Duodenal mucosa (tissue), 2 donors: ENCODE results near the gene KPNA3.

Experiments used
- H3K27ac ChIP-seq: one replicate; pipeline ENCODE4 v1.7.0; 2013; ENCODE audit warnings: low read depth, low read length
- H3K27me3 ChIP-seq, 2 donors: one replicate each; pipeline ENCODE4 v1.7.0; 2013; ENCODE audit warnings: low read length in 2 of 2, control low read depth in 1 of 2; ENCODE audit not compliant: insufficient read depth in 2 of 2, control insufficient read depth in 1 of 2
- H3K36me3 ChIP-seq, 2 donors: one replicate each; pipeline ENCODE4 v1.7.0; 2013; ENCODE audit warnings: low read length in 2 of 2, control low read depth in 1 of 2; ENCODE audit not compliant: insufficient read depth in 2 of 2, control insufficient read depth in 1 of 2
- H3K4me1 ChIP-seq, 2 donors: one replicate each; pipeline ENCODE4 v1.7.0; 2013; ENCODE audit warnings: low read length in 2 of 2, control low read depth in 1 of 2; ENCODE audit not compliant: insufficient read depth in 2 of 2, control insufficient read depth in 1 of 2
- H3K4me3 ChIP-seq, 2 donors: one replicate each; pipeline ENCODE4 v1.7.0; 2013; ENCODE audit warnings: low read length in 2 of 2, low read depth in 1 of 2
- H3K9ac ChIP-seq, 2 donors: one replicate each; pipeline ENCODE4 v1.7.0; 2013; ENCODE audit warnings: low read length in 2 of 2, low read depth in 1 of 2
- H3K9me3 ChIP-seq, 2 donors: one replicate each; pipeline ENCODE4 v1.7.0; 2013; ENCODE audit warnings: low read length in 2 of 2, control low read depth in 1 of 2; ENCODE audit not compliant: control insufficient read depth in 1 of 2

KPNA3 gene, protein sequence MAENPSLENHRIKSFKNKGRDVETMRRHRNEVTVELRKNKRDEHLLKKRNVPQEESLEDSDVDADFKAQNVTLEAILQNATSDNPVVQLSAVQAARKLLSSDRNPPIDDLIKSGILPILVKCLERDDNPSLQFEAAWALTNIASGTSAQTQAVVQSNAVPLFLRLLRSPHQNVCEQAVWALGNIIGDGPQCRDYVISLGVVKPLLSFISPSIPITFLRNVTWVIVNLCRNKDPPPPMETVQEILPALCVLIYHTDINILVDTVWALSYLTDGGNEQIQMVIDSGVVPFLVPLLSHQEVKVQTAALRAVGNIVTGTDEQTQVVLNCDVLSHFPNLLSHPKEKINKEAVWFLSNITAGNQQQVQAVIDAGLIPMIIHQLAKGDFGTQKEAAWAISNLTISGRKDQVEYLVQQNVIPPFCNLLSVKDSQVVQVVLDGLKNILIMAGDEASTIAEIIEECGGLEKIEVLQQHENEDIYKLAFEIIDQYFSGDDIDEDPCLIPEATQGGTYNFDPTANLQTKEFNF

GRCh38 chr13:49792550-49793324 lies at the start of gene KPNA3:
KPNA3 (minus strand) TSS chr13:49792682; CDS start chr13:49792506, 176 bp downstream.
- H3K4me3 ChIP-seq, result peak within 1 kb of the TSS; percentile 83 to 85
- no peaks in the 10 kb centered on the region for H3K36me3 ChIP-seq
- H3K4me1 ChIP-seq, result peaks cover 12 to 22% of the 10 kb centered on the region in 2 donors
- H3K9me3 ChIP-seq, result no peaks in the 10 kb centered on the region
- no peaks in the 10 kb centered on the region for H3K27me3 ChIP-seq
- peak within 1 kb of the TSS; percentile 81 for H3K9ac ChIP-seq
- peak within 1 kb of the TSS; percentile 96 for H3K27ac ChIP-seq

DNA sequence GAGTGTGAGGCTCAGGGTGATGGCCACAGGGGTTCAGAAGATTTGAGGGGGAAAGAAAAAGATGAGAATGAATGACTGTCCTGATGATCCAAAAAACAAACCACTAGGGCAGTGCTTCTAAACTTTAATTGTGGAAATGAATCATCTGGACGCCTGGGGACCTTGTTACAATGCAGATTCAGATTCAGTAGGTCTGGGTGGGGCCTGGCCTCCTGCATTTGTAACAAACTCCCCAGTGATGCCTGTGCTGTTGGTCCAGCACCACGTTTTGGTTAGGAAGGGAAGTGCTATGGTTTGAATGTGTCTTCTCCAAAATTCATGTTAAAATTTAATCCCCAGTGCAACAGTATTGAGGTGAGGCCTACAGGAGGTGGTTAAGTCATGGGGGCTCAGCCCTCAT lies 49.5 kb upstream of the KPNA3 start:
- H3K9ac ChIP-seq, result no peak overlapping the region
- H3K4me1 ChIP-seq, result no peaks in the 10 kb centered on the region
- no peaks in the 10 kb centered on the region for H3K36me3 ChIP-seq
- no peak overlapping the region for H3K4me3 ChIP-seq
- H3K9me3 ChIP-seq, result no peaks in the 10 kb centered on the region
- no peak overlapping the region for H3K27ac ChIP-seq
- no peaks in the 10 kb centered on the region for H3K27me3 ChIP-seq

DNA sequence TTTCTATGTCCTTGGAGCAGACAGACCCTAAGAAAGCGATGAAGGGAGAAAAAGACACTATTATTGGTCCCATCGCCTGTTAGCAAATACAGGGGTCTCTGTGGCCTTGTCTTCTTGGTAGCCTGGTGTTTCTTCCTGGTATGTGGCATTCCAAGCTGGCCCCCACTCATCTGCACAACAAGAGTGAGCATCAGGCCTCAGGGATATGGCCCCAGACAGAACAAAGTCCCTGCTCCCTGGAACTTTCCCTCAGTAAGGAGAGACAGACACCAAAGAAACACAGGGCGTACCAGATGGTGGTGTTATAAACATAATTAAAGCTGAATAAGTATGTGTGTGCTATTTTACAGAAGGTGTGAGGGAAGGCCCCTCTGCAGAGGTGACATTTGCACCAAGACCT lies 48.2 kb upstream of the KPNA3 start:
- no peaks in the 10 kb centered on the region for H3K27me3 ChIP-seq
- no peaks in the 10 kb centered on the region for H3K36me3 ChIP-seq
- H3K27ac ChIP-seq, result no peak overlapping the region
- no peaks in the 10 kb centered on the region for H3K9me3 ChIP-seq
- H3K4me1 ChIP-seq, result no peaks in the 10 kb centered on the region
- no peak overlapping the region for H3K9ac ChIP-seq
- no peak overlapping the region for H3K4me3 ChIP-seq

DNA sequence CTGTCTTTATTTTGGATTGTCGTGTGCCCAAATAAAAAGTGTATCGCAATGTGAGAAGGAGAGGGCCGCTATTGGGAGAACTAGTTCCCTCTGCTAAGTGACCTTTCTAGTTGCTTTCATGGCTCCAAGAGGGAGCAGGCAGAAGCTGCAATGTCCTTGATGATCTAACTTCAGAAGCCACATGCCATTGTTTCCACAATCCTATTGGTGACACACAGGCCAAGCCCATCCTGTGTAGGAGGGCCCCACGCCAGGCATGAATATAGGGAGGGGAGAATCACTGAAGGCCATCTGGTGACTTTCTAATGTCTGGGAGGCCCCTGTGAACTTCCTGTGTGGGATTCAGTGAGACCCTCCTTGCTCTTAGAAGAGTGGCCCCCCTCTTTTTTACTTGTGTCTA lies 47.8 kb upstream of the KPNA3 start:
- Histone ChIP-seq H3K27me3 (no peaks in the 10 kb centered on the region), H3K9ac (no peak overlapping the region), H3K4me1 (no peaks in the 10 kb centered on the region), H3K9me3 (no peaks in the 10 kb centered on the region), H3K36me3 (no peaks in the 10 kb centered on the region), H3K4me3 (no peak overlapping the region), H3K27ac (no peak overlapping the region)

GRCh38 chr13:49838989-49839388 lies 46.5 kb upstream of the KPNA3 start:
- H3K27ac ChIP-seq, result no peak overlapping the region

GRCh38 chr13:49836516-49836915 lies 44.0 kb upstream of the KPNA3 start:
- H3K9me3 ChIP-seq, result no peaks in the 10 kb centered on the region
- no peak overlapping the region for H3K4me3 ChIP-seq
- H3K36me3 ChIP-seq, result no peaks in the 10 kb centered on the region
- no peak overlapping the region for H3K27ac ChIP-seq
- H3K27me3 ChIP-seq, result no peaks in the 10 kb centered on the region
- H3K4me1 ChIP-seq, result no peaks in the 10 kb centered on the region
- H3K9ac ChIP-seq, result no peak overlapping the region

More at GRCh38 chr13:49838989-49839388, 46.5 kb upstream of the KPNA3 start:
- H3K9ac ChIP-seq, result no peak overlapping the region
- H3K36me3 ChIP-seq, result no peaks in the 10 kb centered on the region
- no peaks in the 10 kb centered on the region for H3K9me3 ChIP-seq
- H3K4me1 ChIP-seq, result no peaks in the 10 kb centered on the region
- H3K4me3 ChIP-seq, result no peak overlapping the region
- no peaks in the 10 kb centered on the region for H3K27me3 ChIP-seq

DNA sequence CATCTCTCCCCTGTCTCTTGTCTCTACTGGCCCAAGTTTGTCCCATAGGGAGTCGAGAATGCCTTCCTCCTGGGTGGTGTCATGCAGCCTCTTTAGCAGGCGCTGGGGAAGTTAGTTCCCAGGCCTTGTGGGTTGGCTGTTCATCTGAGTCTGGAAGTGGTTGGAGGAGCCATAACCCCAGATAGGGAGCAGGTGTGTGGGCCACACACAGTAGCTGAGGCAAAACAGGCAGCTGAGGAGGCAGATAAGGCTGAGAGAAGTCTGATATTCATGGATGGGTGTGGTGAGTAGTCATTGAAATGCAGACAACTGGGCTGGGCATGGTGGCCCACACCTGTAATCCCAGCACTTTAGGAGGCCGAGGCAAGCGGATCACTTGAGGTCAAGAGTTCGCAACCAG lies 40.9 kb upstream of the KPNA3 start:
- H3K4me1 ChIP-seq, result no peaks in the 10 kb centered on the region
- H3K27ac ChIP-seq, result no peak overlapping the region
- no peak overlapping the region for H3K4me3 ChIP-seq
- H3K36me3 ChIP-seq, result no peaks in the 10 kb centered on the region
- no peaks in the 10 kb centered on the region for H3K9me3 ChIP-seq
- no peak overlapping the region for H3K9ac ChIP-seq
- H3K27me3 ChIP-seq, result no peaks in the 10 kb centered on the region

- Histone ChIP-seq H3K4me3 (no peak overlapping the region), H3K4me1 (no peaks in the 10 kb centered on the region), H3K9ac (no peak overlapping the region), H3K9me3 (no peaks in the 10 kb centered on the region), H3K36me3 (no peaks in the 10 kb centered on the region), H3K27me3 (no peaks in the 10 kb centered on the region), H3K27ac (no peak overlapping the region)
Observed at GRCh38 chr13:49831455-49831854, 39.0 kb upstream of the KPNA3 start.

GRCh38 chr13:49830721-49831120 lies 38.2 kb upstream of the KPNA3 start:
- H3K4me1 ChIP-seq, result no peaks in the 10 kb centered on the region
- no peak overlapping the region for H3K9ac ChIP-seq
- H3K27me3 ChIP-seq, result no peaks in the 10 kb centered on the region
- no peaks in the 10 kb centered on the region for H3K36me3 ChIP-seq
- no peaks in the 10 kb centered on the region for H3K9me3 ChIP-seq
- H3K27ac ChIP-seq, result no peak overlapping the region
- no peak overlapping the region for H3K4me3 ChIP-seq

DNA sequence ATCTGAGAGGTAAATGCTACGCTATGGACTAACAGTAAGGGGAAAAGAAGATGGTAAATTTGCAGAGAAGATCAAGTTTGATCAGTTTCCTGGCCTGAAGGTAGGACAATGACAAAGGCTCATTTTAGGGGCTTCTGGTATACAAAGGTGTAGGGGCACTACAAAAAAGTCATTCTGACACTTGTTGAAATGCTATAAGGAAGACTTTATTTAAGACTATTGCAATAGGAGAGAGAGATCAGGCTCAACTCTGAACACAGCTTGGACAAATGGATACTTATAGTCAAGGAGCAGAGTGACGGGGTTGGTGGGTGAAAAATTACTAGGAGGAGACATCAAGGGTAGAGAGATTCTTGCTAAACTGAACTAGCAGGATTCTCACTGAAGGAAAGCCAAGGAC lies 37.2 kb upstream of the KPNA3 start:
- no peaks in the 10 kb centered on the region for H3K4me1 ChIP-seq
- H3K9me3 ChIP-seq, result no peaks in the 10 kb centered on the region
- H3K4me3 ChIP-seq, result no peak overlapping the region
- no peak overlapping the region for H3K9ac ChIP-seq
- no peaks in the 10 kb centered on the region for H3K27me3 ChIP-seq
- no peak overlapping the region for H3K27ac ChIP-seq
- no peaks in the 10 kb centered on the region for H3K36me3 ChIP-seq
